T-helper 1 cell treated with Interleukin-12 subunit alpha and Interleukin-12 subunit beta and Interleukin-4 antibody, amounts not matched to agents 30 μg/mL and 1 μg/mL, for 36 hours (primary cell): ENCODE data around the gene TEX11.

ENCODE experiments used
- H3K27ac Mint-ChIP-seq: one replicate; pipeline ENCODE4 v1.8.0; 2021; ENCODE audit warnings: mild to moderate bottlenecking, mixed read lengths
- H3K27me3 Mint-ChIP-seq: one replicate; pipeline ENCODE4 v1.8.0; 2021; ENCODE audit warnings: low read depth, mixed read lengths
- H3K36me3 Mint-ChIP-seq: one replicate; pipeline ENCODE4 v1.8.0; 2021; ENCODE audit warnings: low read depth, mixed read lengths
- H3K4me1 Mint-ChIP-seq: one replicate; pipeline ENCODE4 v1.8.0; 2021; ENCODE audit warnings: low read depth, mixed read lengths
- H3K4me3 Mint-ChIP-seq: one replicate; pipeline ENCODE4 v1.8.0; 2021; ENCODE audit warnings: mild to moderate bottlenecking, moderate library complexity, mixed read lengths
- H3K9me3 Mint-ChIP-seq: one replicate; pipeline ENCODE4 v1.8.0; 2021; ENCODE audit warnings: mixed read lengths

Gene TEX11

DNA sequence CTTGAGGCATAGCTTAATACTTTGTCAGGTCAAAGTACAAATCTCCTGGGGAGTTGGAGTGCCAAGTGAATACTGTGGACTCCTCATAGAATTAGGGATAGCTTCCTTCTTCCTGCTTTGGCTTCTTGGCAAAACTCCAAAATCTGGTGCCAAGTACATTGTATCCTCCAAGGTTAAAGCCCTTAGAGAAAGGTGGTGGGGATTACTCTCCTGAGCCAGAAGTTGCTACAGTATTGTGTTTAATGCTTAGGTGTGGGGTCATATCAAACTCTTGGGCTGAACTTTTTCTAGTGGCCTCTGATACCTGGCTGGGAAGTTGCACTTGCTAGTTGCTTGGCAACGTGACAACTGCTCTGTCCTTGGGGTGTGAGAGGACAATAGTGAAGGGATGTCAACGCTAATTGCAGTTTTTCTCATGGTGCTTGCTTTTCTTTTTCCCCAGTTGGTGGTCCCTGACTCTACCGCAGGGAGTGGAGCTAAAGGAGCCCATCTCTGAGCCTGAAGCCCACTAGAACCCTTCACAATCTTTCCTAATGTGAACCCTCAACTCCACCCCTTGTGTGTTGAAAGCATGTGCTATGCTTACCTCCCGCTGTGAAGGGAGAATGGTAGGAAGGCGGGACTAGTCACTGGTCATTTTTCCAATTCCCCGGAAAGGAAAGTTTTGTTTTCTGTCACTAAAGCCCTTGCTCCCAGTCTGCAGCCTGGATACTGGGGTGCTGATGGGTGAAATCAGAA lies 428.4 kb downstream of the TEX11 start:
- no peaks in the 10 kb centered on the region for H3K27me3 Mint-ChIP-seq
- no peak overlapping the region for H3K27ac Mint-ChIP-seq
- peaks cover 5% of the 10 kb centered on the region for H3K4me1 Mint-ChIP-seq
- H3K4me3 Mint-ChIP-seq = no peak overlapping the region
- peaks cover 9% of the 10 kb centered on the region for H3K36me3 Mint-ChIP-seq
- no peaks in the 10 kb centered on the region for H3K9me3 Mint-ChIP-seq

DNA sequence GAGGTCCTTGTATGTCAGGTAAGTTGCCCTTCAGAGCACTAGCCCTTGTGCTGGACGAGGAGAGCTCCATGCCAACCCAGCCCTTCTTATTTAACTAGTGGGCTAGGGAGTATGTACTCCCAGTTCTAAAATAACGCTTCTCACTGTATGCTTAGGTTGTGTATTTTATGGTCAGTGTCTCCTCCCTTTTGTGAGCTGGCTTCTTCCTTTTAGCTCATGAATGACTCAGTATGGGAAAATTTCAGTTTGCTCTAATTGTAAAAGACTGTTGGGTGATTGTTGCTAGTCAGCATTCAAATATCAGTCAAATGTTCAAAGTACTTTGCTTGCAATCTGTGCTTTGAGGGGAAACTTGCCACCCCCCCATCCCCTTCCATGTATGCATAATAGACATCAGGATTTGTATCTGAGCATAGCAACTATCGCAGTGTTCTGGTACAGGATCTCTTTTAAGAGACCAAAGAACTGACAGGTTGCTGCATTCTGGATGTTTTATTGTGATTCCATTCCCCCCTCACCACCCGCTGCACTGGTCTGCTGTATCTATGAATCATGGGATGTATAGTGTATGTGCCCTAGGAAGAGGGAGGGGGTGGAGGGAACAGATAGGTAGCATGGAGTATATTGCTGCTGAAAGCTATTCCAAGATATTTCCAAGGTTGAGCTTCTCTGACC lies 429.1 kb downstream of the TEX11 start:
- Mint-ChIP-seq H3K27ac (no peak overlapping the region), H3K4me1 (peaks cover 5% of the 10 kb centered on the region), H3K27me3 (no peaks in the 10 kb centered on the region), H3K36me3 (peaks cover 10% of the 10 kb centered on the region), H3K9me3 (no peaks in the 10 kb centered on the region), H3K4me3 (no peak overlapping the region)
